ENCODE results near the gene ERN2. TPM values are rescaled to one million over a fixed set of nuclear protein-coding genes. Genes with fewer than 3 reads are reported as not detected.

ERN2 gene
- polyA plus RNA-seq, 3 donors = not detected

GRCh38 chr16:23663918-23664317, 49.1 kb downstream of the ERN2 start:
- Mint-ChIP-seq H3K4me1 (no peaks in the 10 kb centered on the region), H3K4me3 (no peak overlapping the region), H3K27me3 (ENCODE audit: low read depth in 3 of 3) (peaks cover 0 to 1% (median 0%) of the 10 kb centered on the region in 3 donors), H3K9me3 (no peaks in the 10 kb centered on the region), H3K27ac (no peak overlapping the region), H3K36me3 (peaks cover 93 to 100% of the 10 kb centered on the region in 2 donors)
- peaks cover 3% of the 10 kb centered on the region for H4K20me1 ChIP-seq (ENCODE audit: insufficient read depth, low read length)
- H3K36me3 ChIP-seq (replicated peaks in 1 of 2; ENCODE audit: control insufficient read depth in 1 of 2, insufficient read depth in 2 of 2, low read length in 2 of 2) = peaks cover 96 to 99% of the 10 kb centered on the region in 2 donors
- H3K4me1 ChIP-seq (ENCODE audit: control insufficient read depth in 1 of 2, insufficient read depth in 2 of 2, low read length in 2 of 2) = no peaks in the 10 kb centered on the region
- DNase-seq = no peak
- H3K4me2 ChIP-seq (replicated peaks; ENCODE audit: extremely low read depth, low read length, poor library complexity, severe bottlenecking) = no peak overlapping the region
- no peak overlapping the region for H3K4me3 ChIP-seq (replicated peaks in 1 of 3; ENCODE audit: low read depth in 2 of 3, low read length in 3 of 3)
- H3K27me3 ChIP-seq (ENCODE audit: control insufficient read depth in 2 of 2, insufficient read depth in 2 of 2, low read length in 2 of 2) = no peaks in the 10 kb centered on the region
- WGBS (ENCODE audit: insufficient coverage) = 100% methylated on average over 2 of the region's 2 CpGs
- no peak overlapping the region for H3K9ac ChIP-seq (ENCODE audit: insufficient read depth, low read length, poor library complexity, severe bottlenecking)
- no peak overlapping the region for H3K27ac ChIP-seq (ENCODE audit: low read depth in 1 of 2, low read length in 2 of 2)
- TF ChIP-seq, protein P1, sequence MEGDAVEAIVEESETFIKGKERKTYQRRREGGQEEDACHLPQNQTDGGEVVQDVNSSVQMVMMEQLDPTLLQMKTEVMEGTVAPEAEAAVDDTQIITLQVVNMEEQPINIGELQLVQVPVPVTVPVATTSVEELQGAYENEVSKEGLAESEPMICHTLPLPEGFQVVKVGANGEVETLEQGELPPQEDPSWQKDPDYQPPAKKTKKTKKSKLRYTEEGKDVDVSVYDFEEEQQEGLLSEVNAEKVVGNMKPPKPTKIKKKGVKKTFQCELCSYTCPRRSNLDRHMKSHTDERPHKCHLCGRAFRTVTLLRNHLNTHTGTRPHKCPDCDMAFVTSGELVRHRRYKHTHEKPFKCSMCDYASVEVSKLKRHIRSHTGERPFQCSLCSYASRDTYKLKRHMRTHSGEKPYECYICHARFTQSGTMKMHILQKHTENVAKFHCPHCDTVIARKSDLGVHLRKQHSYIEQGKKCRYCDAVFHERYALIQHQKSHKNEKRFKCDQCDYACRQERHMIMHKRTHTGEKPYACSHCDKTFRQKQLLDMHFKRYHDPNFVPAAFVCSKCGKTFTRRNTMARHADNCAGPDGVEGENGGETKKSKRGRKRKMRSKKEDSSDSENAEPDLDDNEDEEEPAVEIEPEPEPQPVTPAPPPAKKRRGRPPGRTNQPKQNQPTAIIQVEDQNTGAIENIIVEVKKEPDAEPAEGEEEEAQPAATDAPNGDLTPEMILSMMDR (IDR thresholded peaks at IDR 0.05) = no peak
- no peaks in the 10 kb centered on the region for H3K9me3 ChIP-seq (replicated peaks in 1 of 2; ENCODE audit: control insufficient read depth in 1 of 2, insufficient read depth in 1 of 2, low read length in 2 of 2)
- intact Hi-C loops (cut with micrococcal nuclease) = no loop called here
- no peaks in the 10 kb centered on the region for H3K79me2 ChIP-seq (ENCODE audit: insufficient read depth, low read length)
- H2AFZ ChIP-seq (ENCODE audit: insufficient read depth, low read depth, low read length, poor library complexity, severe bottlenecking) = no peak overlapping the region

DNA sequence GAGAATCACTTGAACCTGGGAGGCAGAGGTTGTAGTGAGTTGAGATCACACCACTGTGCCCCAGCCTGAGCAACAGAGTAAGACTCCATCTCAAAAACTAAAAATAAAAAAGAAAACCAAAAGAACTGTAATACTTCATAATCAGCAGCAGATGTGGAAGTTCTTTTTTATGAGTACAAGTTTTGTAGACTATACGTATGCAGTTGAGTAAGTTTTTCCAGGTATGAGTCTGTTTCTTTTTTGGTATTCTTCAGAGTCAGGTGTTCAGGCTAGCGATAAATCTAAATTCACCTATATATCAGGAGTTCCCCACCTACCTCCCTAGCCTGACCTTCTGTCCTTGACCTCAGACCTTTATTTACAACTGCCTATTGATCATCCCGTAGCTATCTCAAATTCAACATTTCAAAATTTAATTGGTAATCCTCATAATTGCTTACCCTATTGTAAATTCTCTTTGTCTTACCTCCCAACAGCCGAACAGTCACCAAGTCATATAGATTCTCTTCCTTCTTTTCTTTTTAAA, 61.0 kb downstream of the ERN2 start:
- intact Hi-C loops (cut with micrococcal nuclease) = no loop called here
- Histone ChIP-seq H3K79me2 (ENCODE audit: insufficient read depth, low read length) (peaks cover 75% of the 10 kb centered on the region), H4K20me1 (ENCODE audit: insufficient read depth, low read length) (peaks cover 52% of the 10 kb centered on the region), H3K36me3 (replicated peaks in 1 of 2; ENCODE audit: control insufficient read depth in 1 of 2, insufficient read depth in 2 of 2, low read length in 2 of 2) (peaks cover 39 to 84% of the 10 kb centered on the region in 2 donors), H3K27ac (ENCODE audit: low read depth in 1 of 2, low read length in 2 of 2) (no peak overlapping the region), H3K4me3 (replicated peaks in 1 of 3; ENCODE audit: low read depth in 2 of 3, low read length in 3 of 3) (no peak overlapping the region), H3K9ac (ENCODE audit: insufficient read depth, low read length, poor library complexity, severe bottlenecking) (no peak overlapping the region), H3K9me3 (replicated peaks in 1 of 2; ENCODE audit: control insufficient read depth in 1 of 2, insufficient read depth in 1 of 2, low read length in 2 of 2) (no peaks in the 10 kb centered on the region), H2AFZ (ENCODE audit: insufficient read depth, low read depth, low read length, poor library complexity, severe bottlenecking) (no peak overlapping the region), H3K4me2 (replicated peaks; ENCODE audit: extremely low read depth, low read length, poor library complexity, severe bottlenecking) (no peak overlapping the region), H3K4me1 (ENCODE audit: control insufficient read depth in 1 of 2, insufficient read depth in 2 of 2, low read length in 2 of 2) (no peaks in the 10 kb centered on the region), H3K27me3 (ENCODE audit: control insufficient read depth in 2 of 2, insufficient read depth in 2 of 2, low read length in 2 of 2) (no peaks in the 10 kb centered on the region)
- H3K4me1 Mint-ChIP-seq = peaks cover 4% of the 10 kb centered on the region
- H3K27ac Mint-ChIP-seq = no peak overlapping the region
- TF ChIP-seq, protein P1 (IDR thresholded peaks at IDR 0.05) = no peak
- H3K27me3 Mint-ChIP-seq (ENCODE audit: low read depth in 3 of 3) = peaks cover 0 to 2% (median 0%) of the 10 kb centered on the region in 3 donors
- 88% methylated on average over 2 of the region's 4 CpGs for WGBS (ENCODE audit: insufficient coverage)
- H3K9me3 Mint-ChIP-seq = no peaks in the 10 kb centered on the region
- peaks cover 52 to 75% of the 10 kb centered on the region in 2 donors for H3K36me3 Mint-ChIP-seq
- no peak overlapping the region for H3K4me3 Mint-ChIP-seq
- DNase-seq = no peak
